RWPE1 (cell line): ENCODE data around the gene PDE4C.

ENCODE experiments used
- CTCF ChIA-PET: fragments of 350-600 bp; sonication (Branson Sonifier 250); formaldehyde crosslinking; extraction: SDS; loops from one replicate; lab custom pipeline; 2021; lab: Yijun Ruan, JAX
- POLR2A ChIA-PET: fragments of 400-600 bp; formaldehyde crosslinking; extraction: SDS; loops from one replicate; lab custom pipeline; 2020; ENCODE audit warnings: antibody characterized with exemption; ENCODE audit not compliant: low non-redundant PET; lab: Yijun Ruan, JAX
- DNase-seq: peaks from one replicate; pipeline ENCODE4 v3.0.0; 2012; ENCODE audit warnings: low spot score
- H3K27ac ChIP-seq: fragments of 450-650 bp; 2 replicates; pipeline ENCODE4 v1.5.1; 2017
- CTCF ChIP-seq: fragments of 450-650 bp; conservative IDR thresholded peaks from 2 replicates; pipeline ENCODE4 v1.5.1; 2017; ENCODE audit warnings: low read depth, mild to moderate bottlenecking

Gene PDE4C

GRCh38 chr19:18225702-18226468, at the start of gene PDE4C:
Gene PDE4C (minus strand): TSS chr19:18226438. CDS start chr19:18226415, 23 bp downstream.
- no peak within 1 kb of the TSS for H3K27ac ChIP-seq
- DNase-seq = no peak
- CTCF ChIA-PET = no interaction called here
- POLR2A ChIA-PET = no interaction called here
- TF ChIP-seq CTCF = no peak

DNA sequence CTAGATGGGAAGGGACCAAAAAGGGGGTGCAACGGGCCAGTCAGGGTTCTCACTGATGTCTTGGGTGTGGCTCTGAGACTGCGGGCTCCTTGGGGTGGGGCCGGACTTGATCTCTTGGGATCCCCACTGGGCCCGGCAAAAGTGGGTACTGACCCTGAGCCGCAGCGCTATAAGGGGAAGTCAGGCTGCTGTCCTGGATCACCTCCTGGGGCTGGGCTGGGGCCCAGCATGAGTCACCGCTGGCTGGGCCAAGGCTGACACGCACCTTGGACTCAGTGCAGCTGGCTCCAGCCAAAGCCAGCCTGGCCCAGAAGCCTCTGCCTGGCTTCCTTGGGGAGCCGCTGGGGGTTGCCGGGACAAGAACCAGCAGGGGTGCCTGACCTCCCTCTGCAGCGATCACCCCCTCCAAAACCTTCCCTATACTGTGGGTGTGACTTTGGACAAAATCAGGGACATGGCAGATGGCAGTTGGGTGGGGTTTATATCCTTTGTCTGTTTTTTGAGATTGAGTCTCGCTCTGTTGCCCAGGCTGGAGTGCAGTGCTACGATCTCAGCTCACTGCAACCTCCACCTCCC, 48.6 kb upstream of the PDE4C start:
- CTCF ChIA-PET = no interaction called here
- peak overlapping the region; percentile 99 for H3K27ac ChIP-seq
- no peak for TF ChIP-seq CTCF
- DNase-seq = peak; percentile 78
- POLR2A ChIA-PET = interaction anchor here (0.6 kb wide), 3 partner anchors 59 to 272 kb away, joined by 3 to 8 read pairs (median 3); no protein-coding TSS in a partner anchor

DNA sequence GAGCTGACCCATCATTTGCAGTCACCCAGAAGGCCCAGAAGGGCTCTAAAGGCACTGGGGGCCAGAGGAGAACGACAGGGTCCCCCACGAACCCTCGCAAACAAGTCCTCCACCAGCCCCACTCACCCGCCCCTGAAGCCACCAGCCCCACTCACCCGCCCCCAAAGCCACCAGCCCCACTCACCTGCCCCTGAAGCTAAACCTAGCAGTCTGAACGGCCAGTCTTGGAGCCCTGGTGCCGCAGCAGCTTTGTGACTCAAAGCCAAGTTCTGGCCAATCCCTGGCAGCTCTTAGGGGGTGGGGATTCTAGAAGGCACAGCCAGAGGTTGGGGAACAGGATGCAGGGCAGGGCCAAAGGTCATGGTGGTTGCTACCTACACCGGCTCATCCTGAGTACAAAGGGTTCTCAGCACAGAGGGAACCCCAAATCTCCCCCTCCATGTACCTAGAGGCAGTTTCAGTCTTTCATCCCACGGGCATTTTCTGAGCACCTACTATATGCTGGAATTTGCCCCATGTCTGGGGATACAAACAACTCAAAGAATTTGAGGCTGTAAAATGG, 48.1 kb upstream of the PDE4C start, which contains the start of gene IQCN:
Gene IQCN (minus strand): TSS at position 234 of the 562 bp plus-strand sequence. CDS start 4,974 bp downstream, outside the sequence.
- CTCF ChIA-PET = interaction anchor here (0.6 to 0.7 kb wide), 4 partner anchors 31 to 573 kb away, joined by 3 to 4 read pairs (median 4); partner anchors contain the start of gene SSBP4

DNA sequence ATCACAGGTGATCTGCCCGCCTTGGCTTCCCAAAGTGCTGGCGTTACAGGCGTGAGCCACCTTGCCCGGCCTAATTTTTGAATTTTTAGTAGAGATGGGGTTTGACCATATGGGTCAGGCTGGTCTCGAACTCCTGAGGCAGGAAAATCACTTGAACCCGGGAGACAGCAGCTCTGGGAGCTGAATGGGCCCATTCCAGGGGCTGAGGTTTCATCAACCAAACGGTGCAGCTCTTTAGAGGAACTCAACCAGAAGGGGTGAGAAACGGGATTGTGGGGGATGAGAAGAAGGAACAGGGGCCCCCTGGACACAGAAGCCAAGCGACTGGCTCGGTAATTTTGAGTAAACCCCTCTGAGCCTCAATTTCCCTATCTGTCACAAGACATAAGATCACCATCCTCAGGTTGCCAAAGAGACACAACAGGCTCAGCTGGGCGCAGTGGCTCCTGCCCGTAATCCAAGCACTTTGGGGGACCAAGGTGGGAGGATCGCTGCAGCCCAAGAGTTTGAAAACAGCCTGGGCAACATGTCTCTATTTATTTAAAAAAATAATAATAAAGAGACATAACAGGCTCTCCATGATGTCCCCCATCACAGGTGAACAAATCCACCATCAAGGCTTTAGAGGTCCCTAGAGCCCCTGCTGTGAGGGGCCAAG, 47.5 kb upstream of the PDE4C start:
- no peak for DNase-seq
- ChIA-PET CTCF (interaction anchor here (0.6 to 0.7 kb wide), 4 partner anchors 32 to 574 kb away, joined by 3 to 4 read pairs (median 4); partner anchors contain the start of gene SSBP4), POLR2A (no interaction called here)
- peak overlapping the region; percentile 99 for H3K27ac ChIP-seq
- no peak for TF ChIP-seq CTCF

More for the DNA sequence above, 48.1 kb upstream of the PDE4C start, which contains the start of gene IQCN:
- peak within 1 kb of the TSS; percentile 99 for H3K27ac ChIP-seq
- no peak for TF ChIP-seq CTCF
- POLR2A ChIA-PET = interaction anchor here (0.6 kb wide), 2 partner anchors 147 to 272 kb away, joined by 3 read pairs; no protein-coding TSS in a partner anchor
- DNase-seq = peak; percentile 50

DNA sequence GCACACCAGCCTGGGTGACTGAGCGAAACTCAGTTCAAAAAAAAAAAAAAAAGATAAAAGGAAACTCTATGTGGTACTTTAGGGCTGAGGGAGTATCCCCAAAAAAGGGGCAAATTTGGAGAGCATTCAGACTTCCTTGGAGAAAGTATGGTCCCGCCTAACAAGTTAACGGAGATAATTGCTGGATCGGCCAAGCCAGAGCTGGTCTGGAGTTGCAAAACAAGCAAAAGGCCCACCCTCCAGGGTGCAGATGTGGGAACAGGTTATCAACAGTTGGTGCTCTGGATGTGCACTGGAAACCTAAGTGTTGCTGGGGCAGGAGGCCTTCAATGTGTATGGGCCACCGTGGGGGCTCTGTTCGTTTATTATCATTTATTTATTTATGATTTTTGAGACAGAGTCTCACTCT, 45.2 kb upstream of the PDE4C start:
- no peak for DNase-seq
- peak overlapping the region; percentile 99 for H3K27ac ChIP-seq
- no peak for TF ChIP-seq CTCF
- ChIA-PET POLR2A (interaction anchor here (0.5 kb wide), 1 partner anchor 180 kb away, joined by 6 read pairs; no protein-coding TSS in a partner anchor), CTCF (interaction anchor here (0.6 to 3.5 kb wide), 3 partner anchors 19 to 654 kb away, joined by 4 to 21 read pairs (median 5); no protein-coding TSS in a partner anchor)
